HG03025 (cell line): Measurements from ENCODE around the gene SLC5A7.

ENCODE experiments used
- ATAC-seq: cut with Tn5 transposase; IDR thresholded peaks from one replicate; pipeline ENCODE4 v1.9.1; 2021; ENCODE audit warnings: mild to moderate bottlenecking, moderate library complexity; ENCODE audit not compliant: unreplicated experiment, low FRiP score

Gene SLC5A7

DNA sequence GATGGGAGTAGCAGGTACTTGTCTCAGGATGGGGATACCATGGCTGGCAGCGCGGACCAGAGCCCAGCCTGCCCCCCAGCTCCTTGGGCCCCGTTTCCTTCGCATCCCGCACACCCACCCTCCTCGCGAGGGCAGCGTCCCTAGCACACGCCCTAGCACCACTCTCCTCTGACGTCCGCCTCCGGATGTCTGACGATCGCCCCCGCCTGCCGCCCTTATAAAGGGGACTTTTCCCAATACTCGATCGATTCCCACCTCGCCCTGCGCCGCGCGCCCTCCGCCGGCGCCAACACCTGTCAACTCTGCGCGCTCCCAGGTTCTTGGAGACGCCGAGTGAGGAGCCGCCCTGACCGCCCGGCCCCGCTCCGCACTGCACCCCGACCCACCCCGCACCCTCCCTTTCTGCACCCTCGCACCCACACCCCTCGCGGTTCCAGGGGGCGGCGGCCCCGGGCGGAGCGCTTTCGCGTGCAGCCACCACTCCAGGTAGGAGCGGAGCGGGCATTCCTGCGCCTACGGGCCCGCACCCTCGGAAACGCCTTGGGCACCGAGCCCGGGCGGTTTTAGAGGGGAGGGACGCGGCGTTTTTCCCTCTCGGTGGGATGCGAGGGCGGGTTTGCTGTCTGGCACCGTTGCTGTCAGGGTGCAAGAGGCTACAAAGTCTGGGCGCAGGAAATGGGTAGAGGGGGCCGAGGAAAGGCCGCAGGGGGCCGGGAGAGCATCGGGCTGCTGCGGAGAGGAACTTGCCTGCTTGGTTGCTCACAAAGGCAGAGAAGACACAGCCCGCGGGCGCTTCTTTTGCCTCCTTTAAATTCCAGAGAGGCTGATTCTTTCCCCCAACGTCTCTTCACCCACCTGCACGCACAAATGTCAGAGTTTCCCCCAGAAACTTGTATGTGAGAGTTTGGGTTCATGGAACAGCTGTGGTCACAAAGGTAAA, at the start of gene SLC5A7:
TSS of gene SLC5A7 (plus strand) at position 247 of the 940 bp plus-strand sequence. CDS start 1,632 bp downstream, outside the sequence.
- no peak for ATAC-seq

GRCh38 chr2:107961395-107961794, 24.9 kb upstream of the SLC5A7 start:
- ATAC-seq = no peak

GRCh38 chr2:107964185-107964584, 22.1 kb upstream of the SLC5A7 start:
- ATAC-seq = no peak

- no peak for ATAC-seq
Observed at GRCh38 chr2:107984707-107985106, 1.6 kb upstream of the SLC5A7 start.

DNA sequence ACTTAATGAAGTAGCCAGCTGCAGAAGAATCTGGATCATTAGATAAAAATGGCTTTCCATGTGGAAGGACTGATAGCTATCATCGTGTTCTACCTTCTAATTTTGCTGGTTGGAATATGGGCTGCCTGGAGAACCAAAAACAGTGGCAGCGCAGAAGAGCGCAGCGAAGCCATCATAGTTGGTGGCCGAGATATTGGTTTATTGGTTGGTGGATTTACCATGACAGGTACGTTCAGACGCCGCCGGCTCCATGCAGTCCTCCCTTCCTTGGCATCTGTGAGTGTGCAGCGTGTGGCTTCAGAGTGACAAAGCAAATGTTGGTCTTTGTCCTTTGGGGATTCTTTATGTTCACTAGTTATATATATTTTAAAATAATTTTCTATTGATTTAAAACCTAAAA, 1.8 kb downstream of the SLC5A7 start:
- no peak for ATAC-seq

GRCh38 chr2:107989445-107989844, 3.1 kb downstream of the SLC5A7 start:
- ATAC-seq = no peak

- no peak for ATAC-seq
Observed at GRCh38 chr2:107990718-107991117, 4.4 kb downstream of the SLC5A7 start.

DNA sequence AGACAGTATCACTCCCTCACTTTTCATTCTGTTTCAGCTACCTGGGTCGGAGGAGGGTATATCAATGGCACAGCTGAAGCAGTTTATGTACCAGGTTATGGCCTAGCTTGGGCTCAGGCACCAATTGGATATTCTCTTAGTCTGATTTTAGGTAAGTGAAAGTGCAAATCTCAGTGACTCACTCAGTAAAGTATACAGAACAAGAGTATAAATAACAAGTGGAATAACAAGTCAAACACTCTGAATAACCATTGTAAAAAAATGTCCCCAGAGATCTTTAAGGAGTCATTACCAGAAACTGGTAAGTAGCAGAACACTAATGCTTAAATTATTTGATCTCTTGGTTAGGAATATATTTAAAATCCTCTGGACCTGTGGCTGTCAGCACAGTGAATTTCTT, 5.7 kb downstream of the SLC5A7 start:
- no peak for ATAC-seq

- no peak for ATAC-seq
Observed at GRCh38 chr2:107999158-107999557, 12.8 kb downstream of the SLC5A7 start.

DNA sequence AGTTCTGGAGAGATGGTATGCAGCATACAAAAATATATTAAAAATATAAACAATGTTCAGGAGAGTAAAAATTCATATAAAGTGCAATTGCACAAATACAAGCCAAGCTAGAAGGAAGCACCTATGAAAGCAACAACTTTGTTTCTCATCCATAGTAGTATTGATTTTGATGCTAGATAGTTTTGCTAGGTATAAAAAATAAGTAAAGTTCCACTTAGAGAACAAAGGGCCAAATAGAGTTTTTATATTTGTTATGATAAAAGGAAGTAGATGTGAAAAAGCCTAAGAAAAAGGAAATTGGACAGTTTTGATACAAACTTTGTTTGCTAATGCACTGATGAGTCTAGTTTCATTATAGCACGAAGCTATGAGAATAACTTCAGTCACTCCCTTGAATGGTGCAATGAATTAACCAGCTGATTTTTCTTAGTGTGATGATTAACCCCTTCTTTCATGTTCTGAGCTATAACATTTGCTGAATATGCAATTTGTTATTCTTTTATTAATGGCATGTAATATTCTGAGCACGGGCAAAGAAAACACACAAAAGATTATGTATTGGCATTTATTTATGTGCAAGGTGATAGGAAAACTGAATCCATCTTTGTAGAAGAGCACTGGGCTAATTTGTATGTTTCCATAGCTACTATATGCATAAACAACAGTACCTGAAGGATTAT, 24.7 kb downstream of the SLC5A7 start:
- no peak for ATAC-seq

DNA sequence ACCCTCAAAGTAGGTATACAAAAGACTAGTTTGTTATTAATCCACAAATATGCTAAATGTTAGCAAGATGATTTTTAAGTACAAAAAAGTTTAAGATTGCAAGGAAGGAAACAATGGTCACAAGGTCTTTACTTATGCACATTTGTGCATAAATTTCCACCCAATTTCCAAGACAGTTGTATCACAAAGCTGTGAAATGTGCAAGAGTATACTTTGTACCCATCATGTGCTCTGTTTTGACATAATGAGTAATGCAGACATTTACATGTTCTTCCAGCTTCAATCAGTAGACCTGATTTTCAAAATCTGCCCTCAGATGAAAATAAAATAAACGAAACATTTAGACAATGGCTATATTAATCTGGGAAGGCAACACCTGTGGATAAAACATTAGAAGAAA, 27.0 kb downstream of the SLC5A7 start:
- ATAC-seq = no peak

- ATAC-seq = no peak
Observed at GRCh38 chr2:108022628-108023027, 36.3 kb downstream of the SLC5A7 start.

GRCh38 chr2:108023776-108024175, 37.5 kb downstream of the SLC5A7 start:
- no peak for ATAC-seq

DNA sequence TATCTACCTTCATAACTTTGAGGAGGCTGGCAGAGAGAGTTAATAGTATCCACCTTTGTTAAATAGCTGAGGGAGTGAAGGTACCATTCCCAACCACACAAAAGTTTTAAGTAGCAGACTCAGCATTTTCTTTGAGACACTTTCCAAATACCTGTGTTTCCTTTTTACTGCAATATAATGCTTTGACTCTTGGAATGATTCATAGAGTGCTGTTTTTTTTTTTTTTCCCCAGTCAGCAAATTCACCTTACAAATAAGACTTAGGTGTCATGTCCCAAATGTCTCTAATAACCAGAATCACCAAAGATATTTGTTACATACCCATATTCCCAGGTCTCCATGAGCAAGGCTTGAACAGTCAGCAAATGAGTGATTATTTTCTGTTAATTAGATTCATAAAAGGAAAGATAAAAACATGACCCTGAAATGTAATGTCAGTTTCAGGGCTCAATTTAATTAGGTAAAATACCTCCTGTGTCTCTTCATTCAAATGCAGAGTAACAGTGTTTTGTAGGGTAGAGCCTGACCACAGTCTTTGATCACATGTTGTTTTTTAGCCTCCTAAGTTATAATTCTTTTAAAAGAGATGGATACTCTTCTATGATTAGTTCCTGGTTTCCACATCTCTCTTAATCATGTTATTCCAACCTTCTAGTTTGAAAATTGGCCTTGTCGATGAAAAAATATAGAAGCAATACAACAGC, 39.9 kb downstream of the SLC5A7 start:
- no peak for ATAC-seq

DNA sequence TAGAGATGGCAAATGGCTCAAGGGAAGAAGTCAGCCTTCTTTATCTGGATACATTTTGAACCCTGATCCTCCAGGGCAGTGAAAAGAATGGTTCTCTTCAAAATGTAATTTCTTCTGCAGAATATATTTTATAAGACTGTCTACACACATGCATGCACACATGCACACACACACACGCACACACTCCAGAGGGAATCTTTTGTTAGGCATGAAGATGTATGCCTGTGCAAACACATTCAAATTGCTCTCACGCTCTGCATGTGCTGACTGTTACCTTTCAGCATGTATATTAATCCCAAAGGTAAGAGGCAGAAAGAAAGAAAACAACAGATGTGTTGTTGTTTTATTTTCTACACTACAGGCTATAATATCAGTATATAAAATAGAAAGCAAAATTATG, 43.2 kb downstream of the SLC5A7 start:
- ATAC-seq = no peak

- ATAC-seq = no peak
Observed at GRCh38 chr2:108029912-108030311, 43.6 kb downstream of the SLC5A7 start.

DNA sequence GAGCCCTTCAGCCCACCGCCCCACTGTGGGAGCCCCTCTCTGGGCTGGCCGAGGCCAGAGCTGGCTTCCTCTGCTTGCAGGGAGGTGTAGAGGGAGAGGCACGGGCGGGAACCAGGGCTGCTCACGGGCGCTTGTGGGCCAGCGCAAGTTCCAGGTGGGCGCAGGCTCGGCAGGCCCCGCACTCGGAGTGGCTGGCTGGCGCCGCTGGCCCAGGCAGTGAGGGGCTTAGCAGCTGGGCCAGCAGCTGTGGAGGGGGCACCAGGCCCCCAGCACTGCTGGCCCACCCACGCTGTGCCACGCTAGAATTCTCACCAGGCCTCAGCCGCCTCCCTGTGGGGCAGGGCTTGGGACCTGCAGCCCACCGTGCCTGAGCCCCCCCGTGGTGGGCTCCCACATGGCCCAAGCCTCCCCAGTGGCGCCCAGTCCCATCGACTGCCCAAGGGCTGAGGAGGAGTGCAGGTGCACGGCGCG, 45.2 kb downstream of the SLC5A7 start:
- ATAC-seq = no peak

DNA sequence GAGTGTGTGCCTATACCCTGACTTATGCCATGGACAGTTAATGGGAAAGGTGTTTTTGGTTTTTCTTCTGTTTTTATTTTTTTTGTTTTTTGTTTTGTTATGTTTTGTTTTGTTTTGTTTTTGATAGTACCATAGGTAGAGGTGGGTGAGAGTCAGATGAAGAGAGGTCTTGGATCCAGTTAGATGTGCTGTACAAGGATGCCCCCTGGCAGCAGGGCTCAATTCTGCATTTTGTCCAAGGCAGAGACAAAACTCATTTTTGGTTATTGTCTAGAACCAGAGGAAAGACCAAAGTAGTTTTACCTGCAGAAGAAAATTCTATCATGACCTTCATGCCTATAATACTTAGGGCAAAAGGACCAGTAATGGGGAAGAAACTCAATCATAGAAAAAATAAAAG, 48.5 kb downstream of the SLC5A7 start:
- ATAC-seq = no peak

DNA sequence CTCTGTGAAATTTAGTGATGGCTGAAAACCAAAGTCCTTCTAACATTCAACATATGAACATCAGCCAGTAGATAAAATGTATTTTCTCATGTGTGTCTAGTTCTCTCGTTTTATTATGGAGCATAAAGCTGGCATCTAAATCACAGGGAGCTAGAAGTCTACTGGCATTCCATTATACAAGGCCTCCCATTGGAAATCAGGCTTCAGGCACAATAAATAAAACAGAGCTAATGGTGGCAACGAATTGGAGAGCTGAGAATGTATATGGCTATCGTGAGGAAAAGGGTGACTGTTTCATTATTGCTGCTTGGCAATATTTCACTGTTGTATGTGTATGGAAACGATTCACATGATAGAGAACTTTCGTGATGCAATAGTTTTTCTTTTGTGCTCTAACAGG, 62.4 kb downstream of the SLC5A7 start:
- no peak for ATAC-seq

DNA sequence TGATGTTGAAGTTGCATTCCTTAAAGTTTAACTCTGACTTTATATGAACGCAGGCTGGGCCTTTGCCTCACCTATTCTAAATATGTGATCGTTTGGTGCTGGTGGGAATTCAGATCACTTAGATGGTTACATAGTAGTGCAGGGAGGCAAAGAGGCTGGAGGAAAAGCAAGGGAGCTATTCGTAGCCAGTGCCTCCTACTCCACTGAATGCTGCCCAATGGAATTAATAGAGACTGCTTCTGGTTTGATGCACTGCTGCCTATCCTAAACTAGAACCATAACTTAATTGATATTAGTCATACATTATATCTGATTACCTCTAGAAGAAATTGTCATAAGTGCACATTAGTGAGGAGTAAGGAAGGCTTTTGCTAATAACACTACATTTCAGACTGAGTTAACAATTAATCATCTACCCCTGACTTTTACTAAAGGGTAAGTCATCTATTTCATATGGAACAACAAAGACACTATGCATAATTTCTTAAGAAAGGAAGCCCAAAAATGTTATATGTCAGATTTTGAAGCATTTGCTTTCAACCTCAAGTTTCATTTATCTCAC, 72.3 kb downstream of the SLC5A7 start:
- ATAC-seq = no peak
